GM12801 (cell line): ENCODE data around the gene AIFM1.

Source experiments
- CTCF ChIP-seq: IDR thresholded peaks from one replicate; pipeline ENCODE4 v1.5.1; 2011; ENCODE audit warnings: control low read depth; ENCODE audit not compliant: insufficient read length; ENCODE audit errors: extremely low read depth

The AIFM1 gene

GRCh38 chrX:130167040-130167439, 1.4 kb upstream of the AIFM1 start:
- no peak for TF ChIP-seq CTCF

GRCh38 chrX:130166503-130166777, 799 bp upstream of the AIFM1 start:
- no peak for TF ChIP-seq CTCF

GRCh38 chrX:130165181-130165702, 399 bp downstream of the AIFM1 start:
- TF ChIP-seq CTCF: no peak

GRCh38 chrX:130163398-130163797, 2.2 kb downstream of the AIFM1 start:
- no peak for TF ChIP-seq CTCF

GRCh38 chrX:130162094-130162735, 3.4 kb downstream of the AIFM1 start:
- TF ChIP-seq CTCF: no peak

GRCh38 chrX:130159776-130160175, 5.9 kb downstream of the AIFM1 start:
- no peak for TF ChIP-seq CTCF

GRCh38 chrX:130158311-130158710, 7.3 kb downstream of the AIFM1 start:
- no peak for TF ChIP-seq CTCF

- no peak for TF ChIP-seq CTCF
These were observed 10.1 kb downstream of the AIFM1 start for GRCh38 chrX:130155564-130155963.
